ENCODE measurements around the gene C1orf105.

The C1orf105 gene

GRCh38 chr1:172397633-172398032, 22.9 kb upstream of the C1orf105 start:
- DNase-seq, result no peak

DNA sequence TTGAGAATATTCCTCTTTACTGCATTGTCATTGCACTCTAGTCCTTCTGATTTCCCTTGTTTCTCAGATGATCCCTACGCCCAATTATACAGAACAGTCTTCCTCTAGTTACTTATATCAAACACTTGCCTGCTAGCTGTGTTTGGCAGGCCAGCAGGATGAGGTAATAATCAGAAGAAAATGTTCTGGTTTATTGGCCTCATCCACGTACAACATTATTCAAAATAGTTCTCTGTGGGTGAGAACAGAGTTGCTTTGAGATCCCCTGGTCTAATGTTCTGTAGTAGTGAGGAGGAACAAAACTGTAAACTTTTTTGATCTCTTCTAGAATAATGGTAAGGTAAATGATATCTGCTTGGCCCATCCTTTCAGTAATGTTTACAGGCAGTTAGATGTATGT, 22.3 kb upstream of the C1orf105 start:
- no peak for DNase-seq

- peak; percentile 5 for DNase-seq
Observed at GRCh38 chr1:172398970-172399755, 21.3 kb upstream of the C1orf105 start.

- DNase-seq, result no peak
Observed at GRCh38 chr1:172399756-172400721, 20.4 kb upstream of the C1orf105 start.

GRCh38 chr1:172400722-172401105, 19.8 kb upstream of the C1orf105 start:
- DNase-seq, result no peak

- no peak for DNase-seq
Observed at GRCh38 chr1:172401477-172401876, 19.0 kb upstream of the C1orf105 start.

DNA sequence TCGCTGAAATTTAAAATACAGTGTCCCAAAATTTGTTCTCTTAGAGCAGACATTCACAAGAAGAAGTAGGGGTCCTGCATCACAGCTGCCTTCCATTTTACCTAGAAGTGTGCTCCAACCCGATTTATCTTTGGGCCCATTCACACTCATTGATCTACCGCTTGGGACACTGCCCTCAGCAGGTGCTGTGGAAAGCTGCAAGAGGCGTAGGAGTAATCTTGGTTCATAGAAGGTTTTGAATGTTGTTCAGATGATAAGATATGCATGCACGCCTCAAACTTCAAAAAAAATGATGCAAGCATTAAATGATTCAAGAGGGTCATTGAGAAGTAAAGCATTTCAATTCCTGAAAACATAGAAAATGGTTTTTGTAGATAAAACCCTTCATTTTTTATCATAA, 18.6 kb upstream of the C1orf105 start:
- no peak for DNase-seq

- DNase-seq, result no peak
Observed at GRCh38 chr1:172402878-172403569, 17.5 kb upstream of the C1orf105 start.

DNA sequence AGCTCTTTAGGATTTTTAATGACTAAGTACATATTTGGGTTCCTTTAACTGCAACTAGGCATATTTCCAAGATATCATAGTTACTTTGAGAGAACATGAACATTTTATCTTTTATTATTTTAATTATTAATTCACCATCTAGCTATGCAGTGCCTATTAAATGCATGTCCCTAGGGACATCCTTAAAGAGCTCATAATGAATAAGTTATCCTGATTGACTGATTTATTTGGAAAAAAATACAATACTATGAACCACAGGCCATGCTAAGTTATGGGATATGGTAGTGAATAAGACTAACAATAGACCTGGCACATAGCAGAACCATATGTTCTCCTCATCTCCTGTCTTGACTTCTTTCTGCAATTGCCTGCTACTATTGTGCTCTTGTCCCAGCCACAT, 16.4 kb upstream of the C1orf105 start:
- no peak for DNase-seq

DNA sequence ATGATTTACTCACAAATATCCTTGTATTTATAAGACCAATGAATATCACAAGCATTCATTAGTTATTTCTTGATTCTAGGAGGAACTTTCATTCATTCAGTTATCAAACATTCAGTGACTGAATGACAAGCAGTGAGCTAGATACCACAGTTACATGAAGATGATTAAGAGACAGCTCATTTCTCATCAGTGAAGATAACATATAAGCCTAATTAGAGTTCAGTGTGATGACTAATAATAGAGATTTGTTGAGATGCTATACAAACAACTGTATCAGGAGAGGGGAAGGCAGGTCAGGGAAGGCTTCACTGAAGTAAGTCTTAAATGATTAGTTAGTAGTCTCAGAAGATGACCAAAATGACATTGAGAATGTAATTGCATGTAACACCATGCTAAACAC, 14.6 kb upstream of the C1orf105 start:
- DNase-seq, result no peak

- DNase-seq, result no peak
Observed at GRCh38 chr1:172406968-172407367, 13.5 kb upstream of the C1orf105 start.

DNA sequence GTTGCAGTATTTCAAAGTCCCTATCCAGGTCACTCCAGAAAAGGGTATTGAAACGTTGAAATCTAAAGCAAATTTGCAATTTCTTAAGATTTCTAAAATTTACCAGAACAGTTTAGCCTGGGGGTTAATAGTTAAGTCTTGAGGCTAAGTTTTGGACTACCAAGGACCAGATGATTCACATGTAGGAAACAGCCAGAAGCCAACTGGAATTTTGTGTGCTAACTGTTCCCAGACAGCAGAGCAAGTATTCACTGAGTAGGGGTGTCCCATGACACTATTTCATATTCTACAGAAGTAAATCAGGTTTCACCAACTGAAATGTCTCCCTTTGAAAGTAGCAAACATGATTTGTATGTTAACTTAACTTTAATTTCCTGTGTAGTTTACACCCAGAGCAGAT, 11.5 kb upstream of the C1orf105 start:
- no peak for DNase-seq

DNA sequence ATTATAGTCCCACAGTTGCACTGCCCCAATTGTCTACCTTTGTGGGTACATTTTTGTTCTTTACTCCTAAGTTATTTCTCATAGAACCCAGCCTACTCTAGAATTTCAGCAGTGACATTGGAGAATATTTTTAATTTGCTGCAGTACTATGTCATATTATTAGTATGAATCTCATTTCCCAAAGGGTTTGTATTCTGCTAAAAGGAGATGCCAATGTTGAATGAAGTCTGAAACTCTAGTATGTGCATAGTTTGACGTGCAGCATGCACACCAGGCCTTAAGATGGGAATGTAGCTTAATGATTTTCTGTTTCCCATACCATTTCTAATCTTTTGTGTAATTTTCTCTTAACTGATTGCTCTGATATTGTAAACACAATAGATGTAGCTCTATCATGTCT, 10.5 kb upstream of the C1orf105 start:
- no peak for DNase-seq

DNA sequence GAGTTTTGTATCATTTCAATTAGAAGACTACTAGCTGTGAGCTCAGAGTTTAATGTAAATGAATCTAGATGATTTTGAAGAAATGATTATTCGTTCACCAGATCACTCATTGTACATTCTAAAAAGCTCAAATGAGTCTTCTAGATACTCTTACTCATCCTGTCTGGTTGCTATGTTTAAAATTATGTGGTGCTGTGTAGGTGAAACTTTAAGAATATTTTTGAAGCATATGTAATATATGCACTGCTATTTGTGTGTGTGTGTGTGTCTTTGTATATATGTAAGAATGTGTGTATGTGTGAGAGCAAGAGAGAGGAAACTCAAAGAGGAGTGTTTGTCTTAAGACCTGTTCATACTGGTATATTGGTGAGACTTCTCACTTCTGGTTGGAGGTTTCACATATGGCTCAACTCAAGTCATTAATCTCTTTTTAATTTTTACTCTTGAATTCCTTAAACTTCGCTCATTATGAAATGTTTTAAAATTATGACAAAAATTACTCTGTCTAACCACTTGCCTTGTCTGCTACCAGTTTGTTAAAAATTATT, 8.6 kb upstream of the C1orf105 start:
- DNase-seq, result no peak

GRCh38 chr1:172414331-172414730, 6.2 kb upstream of the C1orf105 start:
- no peak for DNase-seq

DNA sequence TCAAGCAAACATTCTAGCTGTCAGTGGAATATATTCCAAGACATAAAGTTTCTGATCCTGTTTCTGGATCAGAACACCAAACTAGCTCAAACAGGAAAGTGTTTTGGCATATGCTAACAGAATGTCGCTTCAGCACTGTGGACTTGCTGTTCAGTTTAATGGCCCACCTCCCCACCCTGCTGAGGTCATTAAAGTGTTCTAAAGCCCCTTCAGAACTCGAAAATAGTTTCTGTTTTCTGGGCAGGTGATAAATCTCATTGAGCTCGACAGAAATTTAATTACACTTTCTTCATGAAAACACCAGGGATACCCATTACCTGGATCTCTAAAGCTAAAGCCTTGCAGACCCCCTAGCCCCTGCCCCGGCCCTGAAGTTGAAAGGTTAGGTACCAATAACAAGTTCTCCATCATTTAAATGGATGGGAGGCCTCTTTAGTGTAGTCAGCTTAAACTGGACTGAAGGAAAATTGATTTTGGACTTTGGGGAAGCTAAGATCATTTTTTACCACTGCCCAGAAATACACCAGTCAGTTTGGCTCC, 3.9 kb upstream of the C1orf105 start:
- no peak for DNase-seq

DNA sequence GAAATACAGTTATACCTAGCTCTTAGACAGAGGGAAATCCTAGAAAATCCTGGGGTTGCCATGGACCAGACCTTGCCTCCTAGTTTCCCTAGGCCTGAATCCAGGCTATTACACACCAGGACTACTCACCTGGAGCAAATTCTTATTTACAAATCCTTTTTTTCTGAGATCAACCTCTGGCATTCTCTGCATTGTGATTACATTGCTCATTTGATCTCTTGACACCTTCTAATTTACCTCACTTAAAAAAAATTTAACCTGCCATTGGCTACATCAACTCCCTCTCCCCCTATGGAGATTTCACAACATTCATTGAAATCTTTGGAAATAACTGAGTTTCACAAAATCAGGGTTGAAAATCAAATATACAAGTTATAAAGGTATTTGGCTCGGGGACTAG, 2.9 kb upstream of the C1orf105 start:
- no peak for DNase-seq

- DNase-seq, result no peak
Observed at GRCh38 chr1:172421974-172422604, 1.6 kb downstream of the C1orf105 start.

GRCh38 chr1:172423336-172423735, 2.9 kb downstream of the C1orf105 start:
- no peak for DNase-seq

DNA sequence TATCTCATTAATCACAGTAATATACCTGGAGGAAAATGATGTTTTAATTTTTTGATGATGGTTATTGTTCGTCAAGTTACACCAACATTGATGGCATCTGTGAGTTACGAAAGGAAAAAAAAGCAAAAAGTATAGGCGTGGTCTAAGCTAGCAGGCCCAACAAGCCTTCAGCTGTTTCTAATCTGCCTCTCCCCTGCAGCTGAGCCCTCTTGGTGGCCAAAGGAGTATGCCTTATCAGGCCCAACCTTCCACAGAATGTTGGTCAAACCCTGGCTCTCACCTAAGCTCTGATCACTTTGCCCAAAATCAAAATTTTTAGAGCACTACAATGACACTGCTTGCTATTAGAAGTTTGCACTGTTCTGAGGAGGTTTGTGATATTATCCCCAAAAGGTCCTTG, 4.9 kb downstream of the C1orf105 start:
- DNase-seq, result no peak

- no peak for DNase-seq
Observed at GRCh38 chr1:172427191-172427590, 6.7 kb downstream of the C1orf105 start.

All from NCI-H1417 treated with DMSO at 0.1 percent for 48 hours (cell line).